ENCODE measurements around the gene RALY. TPM values are rescaled to one million over a fixed set of nuclear protein-coding genes. Genes with fewer than 3 reads are reported as not detected.

The RALY gene
- total and polyA plus RNA-seq, 2 donors (not counting 3 experiments of a cell fraction or from before 2014, with no cell fraction given) = 142 to 146 TPM

DNA sequence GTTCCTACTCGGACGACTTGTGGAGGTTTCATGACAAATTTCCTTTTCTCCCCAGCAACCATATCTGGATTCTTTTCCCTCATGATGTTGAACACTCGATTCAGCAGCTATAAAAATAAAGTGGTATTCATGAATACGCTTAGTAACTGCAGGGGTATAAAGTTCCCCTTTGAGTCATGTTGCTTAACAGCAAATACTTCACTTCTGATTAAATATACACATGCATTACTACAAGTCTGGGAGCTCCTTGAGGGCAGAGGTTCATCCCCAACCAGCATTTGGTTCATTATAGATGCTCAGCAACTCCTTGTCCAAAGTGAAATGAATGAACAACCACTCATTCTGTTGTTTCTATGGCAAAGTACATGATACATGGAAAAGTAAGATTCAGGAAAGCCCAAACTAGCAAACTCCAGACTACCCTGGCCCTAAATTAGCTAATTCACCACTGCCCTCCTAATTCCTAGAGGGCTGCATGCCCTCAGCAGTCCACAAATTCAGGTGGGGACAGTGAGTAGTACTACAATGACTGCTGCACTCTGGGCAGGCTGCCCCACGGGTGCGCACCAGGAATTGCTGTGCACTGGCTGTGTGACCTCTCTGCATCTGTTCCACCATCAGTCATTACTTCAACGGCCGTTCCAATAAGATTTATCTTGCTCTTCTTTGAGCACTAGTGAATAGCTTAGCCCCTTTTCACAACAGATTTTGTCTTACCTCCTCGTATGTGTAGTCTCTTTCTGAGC, 103.2 kb downstream of the RALY start:
- peaks cover 48% of the 10 kb centered on the region for H3K79me2 ChIP-seq (ENCODE audit: control insufficient read depth, insufficient read depth, low read length)
- H3K4me3 ChIP-seq (replicated peaks in 1 of 3; ENCODE audit: insufficient read depth in 1 of 3, low read depth in 1 of 3, low read length in 3 of 3) = no peak overlapping the region
- peaks cover 40 to 44% of the 10 kb centered on the region in 2 experiments for H3K36me3 ChIP-seq (ENCODE audit: control insufficient read depth in 2 of 2, extremely low read depth in 1 of 2, insufficient read depth in 2 of 2, low read length in 2 of 2)
- ChIA-PET CTCF (interaction anchor here (1.4 kb wide), 1 partner anchor 12 kb away, joined by 3 read pairs; no protein-coding TSS in a partner anchor), POLR2A (interaction anchor here (0.8 kb wide), 1 partner anchor 15 kb away, joined by 3 read pairs; the partner anchor contains the start of gene EIF2S2)
- no peak overlapping the region for H3K9ac ChIP-seq (replicated peaks; ENCODE audit: extremely low read depth, insufficient read depth, low read length)
- TF ChIP-seq, protein P1, sequence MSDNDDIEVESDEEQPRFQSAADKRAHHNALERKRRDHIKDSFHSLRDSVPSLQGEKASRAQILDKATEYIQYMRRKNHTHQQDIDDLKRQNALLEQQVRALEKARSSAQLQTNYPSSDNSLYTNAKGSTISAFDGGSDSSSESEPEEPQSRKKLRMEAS (IDR thresholded peaks at IDR 0.05; ENCODE audit: insufficient read depth, insufficient read length) = no peak
- TF ChIP-seq GATA2 (IDR thresholded peaks at IDR 0.05; ENCODE audit: insufficient read depth, insufficient read length, low read depth, low read length) (no peak), MYC (IDR thresholded peaks at IDR 0.05; ENCODE audit: low read depth, low read length) (no peak), FOS (IDR thresholded peaks at IDR 0.05; ENCODE audit: borderline replicate concordance, insufficient read depth, low read length) (no peak), POLR2AphosphoS5 (IDR thresholded peaks at IDR 0.05; ENCODE audit: insufficient read depth, low read depth, low read length) (no peak), JUN (IDR thresholded peaks at IDR 0.05; ENCODE audit: borderline replicate concordance, insufficient read depth, insufficient read length, low read depth) (no peak), EZH2 (IDR thresholded peaks at IDR 0.05; ENCODE audit: borderline replicate concordance, low read depth, low read length, severe bottlenecking) (no peak), POLR2A (IDR thresholded peaks at IDR 0.05; ENCODE audit: low read depth, low read length) (no peak)
- TF ChIP-seq, protein P2, sequence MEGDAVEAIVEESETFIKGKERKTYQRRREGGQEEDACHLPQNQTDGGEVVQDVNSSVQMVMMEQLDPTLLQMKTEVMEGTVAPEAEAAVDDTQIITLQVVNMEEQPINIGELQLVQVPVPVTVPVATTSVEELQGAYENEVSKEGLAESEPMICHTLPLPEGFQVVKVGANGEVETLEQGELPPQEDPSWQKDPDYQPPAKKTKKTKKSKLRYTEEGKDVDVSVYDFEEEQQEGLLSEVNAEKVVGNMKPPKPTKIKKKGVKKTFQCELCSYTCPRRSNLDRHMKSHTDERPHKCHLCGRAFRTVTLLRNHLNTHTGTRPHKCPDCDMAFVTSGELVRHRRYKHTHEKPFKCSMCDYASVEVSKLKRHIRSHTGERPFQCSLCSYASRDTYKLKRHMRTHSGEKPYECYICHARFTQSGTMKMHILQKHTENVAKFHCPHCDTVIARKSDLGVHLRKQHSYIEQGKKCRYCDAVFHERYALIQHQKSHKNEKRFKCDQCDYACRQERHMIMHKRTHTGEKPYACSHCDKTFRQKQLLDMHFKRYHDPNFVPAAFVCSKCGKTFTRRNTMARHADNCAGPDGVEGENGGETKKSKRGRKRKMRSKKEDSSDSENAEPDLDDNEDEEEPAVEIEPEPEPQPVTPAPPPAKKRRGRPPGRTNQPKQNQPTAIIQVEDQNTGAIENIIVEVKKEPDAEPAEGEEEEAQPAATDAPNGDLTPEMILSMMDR (IDR thresholded peaks at IDR 0.05; ENCODE audit: extremely low read depth in 1 of 2, insufficient read depth in 1 of 2, low read depth in 1 of 2, low read length in 2 of 2) = no peak
- H3K27ac ChIP-seq (ENCODE audit: insufficient read depth, low read depth, low read length) = no peak overlapping the region
- BruUV-seq (replicated peaks) = no TSS peak
- no peaks in the 10 kb centered on the region for H3K27me3 ChIP-seq (ENCODE audit: control insufficient read depth in 2 of 2, insufficient read depth in 2 of 2, low read length in 2 of 2)
- intact Hi-C loops (cut with micrococcal nuclease) = no loop called here
- FAIRE-seq (no peak), DNase-seq (ENCODE audit: low read depth, low spot score) (no peak)
- no peak overlapping the region for H2AFZ ChIP-seq (ENCODE audit: low read depth, low read length)
- H3K4me1 ChIP-seq (ENCODE audit: control insufficient read depth, extremely low read depth, insufficient read depth, low read length) = no peaks in the 10 kb centered on the region
- no peaks in the 10 kb centered on the region for H3K9me3 ChIP-seq (replicated peaks; ENCODE audit: control insufficient read depth, insufficient read depth, low read length)
- no peaks in the 10 kb centered on the region for H4K20me1 ChIP-seq (replicated peaks; ENCODE audit: control insufficient read depth, extremely low read depth, insufficient read depth, low read length)
- dilution Hi-C loops (cut with MboI; ENCODE audit: extremely low pct_ligation_motif_present, low sequenced_read_pairs) = no loop called here
- no peaks in the 10 kb centered on the region for H3K9me1 ChIP-seq (replicated peaks; ENCODE audit: control insufficient read depth, extremely low read depth, insufficient read depth, low read length)
- H3K4me2 ChIP-seq (ENCODE audit: insufficient read depth, low read length) = no peak overlapping the region

All from endothelial cell of umbilical vein (primary cell).